Muscle layer of duodenum (tissue), 2 donors: ENCODE results near the gene KRT26.

Experiments
- H3K27ac ChIP-seq: one replicate; pipeline ENCODE4 v1.7.0; 2013; ENCODE audit warnings: mild to moderate bottlenecking, low read length
- H3K27me3 ChIP-seq: one replicate; pipeline ENCODE4 v1.7.0; 2013; ENCODE audit warnings: low read depth, mild to moderate bottlenecking, control low read depth, low read length
- H3K36me3 ChIP-seq, 2 donors: one replicate each; pipeline ENCODE4 v1.7.0; 2013; ENCODE audit warnings: low read length in 2 of 2, control low read depth in 1 of 2, mild to moderate bottlenecking in 1 of 2; ENCODE audit not compliant: insufficient read depth in 2 of 2, control insufficient read depth in 1 of 2
- H3K4me1 ChIP-seq, 2 donors: one replicate each; pipeline ENCODE4 v1.7.0; 2013; ENCODE audit warnings: low read length in 2 of 2, mild to moderate bottlenecking in 2 of 2, control low read depth in 1 of 2, moderate library complexity in 1 of 2; ENCODE audit not compliant: insufficient read depth in 2 of 2, control insufficient read depth in 1 of 2
- H3K4me3 ChIP-seq, 2 donors: one replicate each; pipeline ENCODE4 v1.7.0; 2013; ENCODE audit warnings: low read length in 2 of 2, low read depth in 1 of 2, mild to moderate bottlenecking in 1 of 2
- H3K9me3 ChIP-seq, 2 donors: one replicate each; pipeline ENCODE4 v1.7.0; 2013; ENCODE audit warnings: low read length in 2 of 2, control low read depth in 1 of 2, mild to moderate bottlenecking in 1 of 2; ENCODE audit not compliant: control insufficient read depth in 1 of 2
- donor health status: healthy.

The KRT26 gene

GRCh38 chr17:40813804-40814203 is 41.8 kb upstream of the KRT26 start:
- H3K9me3 ChIP-seq, result no peaks in the 10 kb centered on the region
- no peak overlapping the region for H3K4me3 ChIP-seq
- no peak overlapping the region for H3K27ac ChIP-seq
- peaks cover 0 to 12% of the 10 kb centered on the region in 2 donors for H3K4me1 ChIP-seq
- H3K36me3 ChIP-seq, result peaks cover 0 to 7% of the 10 kb centered on the region in 2 donors
- H3K27me3 ChIP-seq, result no peaks in the 10 kb centered on the region

GRCh38 chr17:40812639-40813038 is 40.6 kb upstream of the KRT26 start:
- peaks cover 0 to 3% of the 10 kb centered on the region in 2 donors for H3K4me1 ChIP-seq
- H3K36me3 ChIP-seq, result peaks cover 0 to 7% of the 10 kb centered on the region in 2 donors
- H3K9me3 ChIP-seq, result no peaks in the 10 kb centered on the region
- H3K4me3 ChIP-seq, result no peak overlapping the region
- H3K27ac ChIP-seq, result no peak overlapping the region
- no peaks in the 10 kb centered on the region for H3K27me3 ChIP-seq

- no peaks in the 10 kb centered on the region for H3K36me3 ChIP-seq
- no peaks in the 10 kb centered on the region for H3K9me3 ChIP-seq
- no peaks in the 10 kb centered on the region for H3K27me3 ChIP-seq
- no peak overlapping the region for H3K27ac ChIP-seq
- H3K4me3 ChIP-seq, result no peak overlapping the region
- H3K4me1 ChIP-seq, result no peaks in the 10 kb centered on the region
Observed at GRCh38 chr17:40810494-40810893, 38.5 kb upstream of the KRT26 start.

DNA sequence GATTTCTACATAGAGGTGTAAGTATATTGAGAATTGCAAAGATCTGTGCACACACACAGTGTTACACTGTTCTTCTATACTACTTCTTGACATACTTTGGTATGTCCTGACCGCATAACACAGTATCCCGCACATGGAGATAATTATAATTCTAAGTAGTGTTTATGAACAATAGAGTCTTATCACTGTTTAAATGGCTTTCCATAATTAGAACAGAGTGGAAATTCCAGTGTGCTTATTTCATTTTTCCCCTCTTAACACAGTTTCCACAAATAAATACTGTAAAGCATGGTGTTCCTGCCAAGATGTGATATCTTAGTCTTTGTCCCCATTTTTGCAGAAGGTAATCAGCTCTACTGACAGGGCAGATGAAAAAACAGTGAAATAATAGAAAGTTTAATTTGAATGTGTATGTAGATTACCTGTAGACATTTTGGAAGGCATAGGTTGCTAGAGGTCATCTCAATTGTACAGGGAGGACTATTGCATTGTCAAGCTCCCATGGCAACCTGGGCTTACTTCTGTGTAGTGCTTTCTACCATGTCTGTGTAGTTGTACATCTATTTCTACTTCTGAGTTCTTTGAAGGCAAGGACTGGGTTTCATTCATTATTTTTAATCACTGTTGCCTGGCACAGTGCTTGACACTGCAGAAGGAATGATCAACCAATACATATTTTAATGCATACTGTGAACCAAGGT is 37.9 kb upstream of the KRT26 start:
- no peaks in the 10 kb centered on the region for H3K9me3 ChIP-seq
- H3K4me3 ChIP-seq, result no peak overlapping the region
- H3K27ac ChIP-seq, result no peak overlapping the region
- H3K27me3 ChIP-seq, result no peaks in the 10 kb centered on the region
- no peaks in the 10 kb centered on the region for H3K36me3 ChIP-seq
- no peaks in the 10 kb centered on the region for H3K4me1 ChIP-seq

DNA sequence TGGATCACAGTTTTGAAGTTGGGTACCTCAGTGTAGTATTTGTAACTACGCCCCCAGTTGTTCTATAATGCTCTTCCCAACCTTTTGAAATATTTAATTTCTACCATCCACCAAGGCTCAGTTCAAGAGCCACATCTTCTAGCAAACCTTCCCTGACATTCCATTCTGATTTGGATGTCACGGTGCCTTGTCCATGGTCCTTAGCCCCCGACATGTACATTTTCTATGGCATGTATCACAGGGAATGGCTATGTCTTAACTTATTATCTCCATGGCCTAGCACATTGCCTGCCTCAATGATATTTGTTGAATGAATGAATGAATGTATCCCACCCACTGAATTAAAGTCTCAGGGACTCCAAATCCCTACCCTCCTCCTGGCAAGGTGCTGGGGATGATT is 34.1 kb upstream of the KRT26 start:
- H3K4me1 ChIP-seq, result no peaks in the 10 kb centered on the region
- no peak overlapping the region for H3K27ac ChIP-seq
- H3K4me3 ChIP-seq, result no peak overlapping the region
- no peaks in the 10 kb centered on the region for H3K9me3 ChIP-seq
- no peaks in the 10 kb centered on the region for H3K27me3 ChIP-seq
- no peaks in the 10 kb centered on the region for H3K36me3 ChIP-seq

DNA sequence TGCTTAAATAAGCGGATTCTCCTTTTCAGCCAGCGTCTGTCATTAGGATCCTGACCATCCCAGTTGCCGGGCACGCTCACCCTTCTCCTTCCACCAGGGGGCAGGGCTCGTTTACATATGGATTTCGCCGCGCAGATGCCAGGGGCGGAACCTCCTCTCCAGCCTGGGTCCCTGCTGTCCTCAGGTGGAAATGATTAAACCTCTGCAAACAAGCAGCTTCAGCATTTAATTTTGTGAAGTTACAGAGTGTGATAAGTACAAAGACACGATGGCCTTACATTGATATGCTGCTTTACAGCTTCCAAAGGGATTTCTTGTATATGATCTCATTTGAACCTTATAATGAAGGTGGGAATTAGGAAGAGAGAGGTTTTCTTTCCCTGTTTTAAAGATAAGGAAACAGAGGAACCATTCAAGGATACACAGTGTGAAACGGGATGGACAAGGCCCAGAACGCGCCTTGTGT is 31.6 kb upstream of the KRT26 start:
- H3K9me3 ChIP-seq, result no peaks in the 10 kb centered on the region
- H3K4me3 ChIP-seq, result no peak overlapping the region
- H3K27me3 ChIP-seq, result no peaks in the 10 kb centered on the region
- no peak overlapping the region for H3K27ac ChIP-seq
- no peaks in the 10 kb centered on the region for H3K4me1 ChIP-seq
- no peaks in the 10 kb centered on the region for H3K36me3 ChIP-seq

- no peaks in the 10 kb centered on the region for H3K4me1 ChIP-seq
- no peak overlapping the region for H3K4me3 ChIP-seq
- no peak overlapping the region for H3K27ac ChIP-seq
- no peaks in the 10 kb centered on the region for H3K36me3 ChIP-seq
- H3K27me3 ChIP-seq, result no peaks in the 10 kb centered on the region
- no peaks in the 10 kb centered on the region for H3K9me3 ChIP-seq
Observed at GRCh38 chr17:40801157-40801556, 29.2 kb upstream of the KRT26 start.

- H3K36me3 ChIP-seq, result no peaks in the 10 kb centered on the region
- H3K27ac ChIP-seq, result no peak overlapping the region
- H3K4me1 ChIP-seq, result no peaks in the 10 kb centered on the region
- no peaks in the 10 kb centered on the region for H3K27me3 ChIP-seq
- no peaks in the 10 kb centered on the region for H3K9me3 ChIP-seq
- no peak overlapping the region for H3K4me3 ChIP-seq
Observed at GRCh38 chr17:40800381-40800780, 28.4 kb upstream of the KRT26 start.

- Histone ChIP-seq H3K4me3 (no peak within 1 kb of the TSS), H3K27me3 (no peaks in the 10 kb centered on the region), H3K4me1 (no peaks in the 10 kb centered on the region), H3K27ac (no peak within 1 kb of the TSS), H3K36me3 (no peaks in the 10 kb centered on the region), H3K9me3 (no peaks in the 10 kb centered on the region)
Observed at GRCh38 chr17:40799859-40800258, 27.9 kb upstream of the KRT26 start, which contains the start of gene KRT28. Gene KRT28, minus strand, starts transcription at chr17:40799959. Its CDS starts 66 bp downstream, at chr17:40799893.

GRCh38 chr17:40796846-40797245 is 24.8 kb upstream of the KRT26 start:
- Histone ChIP-seq H3K27ac (no peak overlapping the region), H3K27me3 (no peaks in the 10 kb centered on the region), H3K4me1 (no peaks in the 10 kb centered on the region), H3K4me3 (no peak overlapping the region), H3K36me3 (no peaks in the 10 kb centered on the region), H3K9me3 (no peaks in the 10 kb centered on the region)

GRCh38 chr17:40795019-40795667 is 23.1 kb upstream of the KRT26 start:
- no peak overlapping the region for H3K27ac ChIP-seq
- no peaks in the 10 kb centered on the region for H3K9me3 ChIP-seq
- H3K27me3 ChIP-seq, result no peaks in the 10 kb centered on the region
- H3K4me1 ChIP-seq, result no peaks in the 10 kb centered on the region
- no peaks in the 10 kb centered on the region for H3K36me3 ChIP-seq
- H3K4me3 ChIP-seq, result no peak overlapping the region
